Mucosa of descending colon (tissue), 3 donors: Measurements from ENCODE around the gene HBB. TPM values are rescaled to one million over a fixed set of nuclear protein-coding genes. Genes with fewer than 3 reads are reported as not detected.
"Not testable (repeated sequence)": the region's sequence is repeated elsewhere in the genome, so short reads cannot be mapped to it uniquely, and the experiment has no call there.

Experiments used
- ATAC-seq: fragments of 200-7000 bp; cut with Tn5 transposase; one replicate; pipeline ENCODE4 v1.9.1; 2020; ENCODE audit warnings: mild to moderate bottlenecking, moderate library complexity
- DNase-seq, 3 donors: peaks; one replicate each; pipeline ENCODE4 v3.0.0-alpha.2; 2020
- H3K36me3 ChIP-seq: fragments of 200-600 bp; one replicate; pipeline ENCODE4 v1.8.0; 2021; ENCODE audit warnings: low read depth, mild to moderate bottlenecking
- H3K4me1 ChIP-seq: fragments of 200-600 bp; one replicate; pipeline ENCODE4 v1.8.0; 2021; ENCODE audit warnings: low read depth, mild to moderate bottlenecking
- H3K4me3 ChIP-seq: fragments of 200-600 bp; one replicate; pipeline ENCODE4 v1.8.0; 2021; ENCODE audit warnings: mild to moderate bottlenecking
- H3K9me3 ChIP-seq: fragments of 200-600 bp; one replicate; pipeline ENCODE4 v1.8.0; 2021; ENCODE audit warnings: mild to moderate bottlenecking
- intact Hi-C, 2 donors: fragments of 100-400 bp; cut with DNase I in 1 of 2; cut with micrococcal nuclease in 1 of 2; formaldehyde crosslinking; loops; one replicate each; pipeline versions ENCODE4 v1.11.0 to v1.11.1; 2022; cut with DNase I, micrococcal nuclease
- total RNA-seq, 3 donors: library from RNA; stranded (reverse); fragmentation: NEBNext Ultra II Directional in 2 of 3; extraction: Animal tissue kit (Norgen Biotek cat#: 25700) in 2 of 3; gene quantifications; one replicate each; pipeline versions ENCODE4 v1.2.1 to v1.2.4, GENCODE V29; 2021 to 2023
- TF ChIP-seq, protein P1 (sequence below): fragments of 200-600 bp; IDR thresholded peaks from one replicate; pipeline ENCODE4 v1.8.0; 2022; ENCODE audit warnings: antibody characterized with exemption, mild to moderate bottlenecking
- donor health status: DM: no; HTN: no; CAD: no; lungs with moderate emphysema.
- donor health status: DM: no; HTN: no; CAD: no.
- donor health status: DM: no; HTN: yes; CAD: no.

Gene HBB
- total RNA-seq, 3 donors from 2014 or later: 2.5 to 11.1 (median 3.3) TPM

- intact Hi-C loops: no loop called here
- ATAC-seq (no peak), DNase-seq (no peak)
- no peak overlapping the region for H3K4me3 ChIP-seq
- no peaks in the 10 kb centered on the region for H3K9me3 ChIP-seq
- no peaks in the 10 kb centered on the region for H3K4me1 ChIP-seq
- TF ChIP-seq, protein P1, sequence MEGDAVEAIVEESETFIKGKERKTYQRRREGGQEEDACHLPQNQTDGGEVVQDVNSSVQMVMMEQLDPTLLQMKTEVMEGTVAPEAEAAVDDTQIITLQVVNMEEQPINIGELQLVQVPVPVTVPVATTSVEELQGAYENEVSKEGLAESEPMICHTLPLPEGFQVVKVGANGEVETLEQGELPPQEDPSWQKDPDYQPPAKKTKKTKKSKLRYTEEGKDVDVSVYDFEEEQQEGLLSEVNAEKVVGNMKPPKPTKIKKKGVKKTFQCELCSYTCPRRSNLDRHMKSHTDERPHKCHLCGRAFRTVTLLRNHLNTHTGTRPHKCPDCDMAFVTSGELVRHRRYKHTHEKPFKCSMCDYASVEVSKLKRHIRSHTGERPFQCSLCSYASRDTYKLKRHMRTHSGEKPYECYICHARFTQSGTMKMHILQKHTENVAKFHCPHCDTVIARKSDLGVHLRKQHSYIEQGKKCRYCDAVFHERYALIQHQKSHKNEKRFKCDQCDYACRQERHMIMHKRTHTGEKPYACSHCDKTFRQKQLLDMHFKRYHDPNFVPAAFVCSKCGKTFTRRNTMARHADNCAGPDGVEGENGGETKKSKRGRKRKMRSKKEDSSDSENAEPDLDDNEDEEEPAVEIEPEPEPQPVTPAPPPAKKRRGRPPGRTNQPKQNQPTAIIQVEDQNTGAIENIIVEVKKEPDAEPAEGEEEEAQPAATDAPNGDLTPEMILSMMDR: no peak
- no peaks in the 10 kb centered on the region for H3K36me3 ChIP-seq
These were observed 40.2 kb upstream of the HBB start for GRCh38 chr11:5267033-5267563.

- ATAC-seq: no peak
- Histone ChIP-seq H3K4me1 (no peaks in the 10 kb centered on the region), H3K9me3 (no peaks in the 10 kb centered on the region), H3K4me3 (no peak overlapping the region), H3K36me3 (no peaks in the 10 kb centered on the region)
- intact Hi-C loops: no loop called here
- no peak for DNase-seq
- TF ChIP-seq, protein P1: no peak
These were observed 39.7 kb upstream of the HBB start for GRCh38 chr11:5266609-5267008.

GRCh38 chr11:5265832-5266231 is 39.0 kb upstream of the HBB start:
- no peak for DNase-seq
- TF ChIP-seq, protein P1: no peak
- no peaks in the 10 kb centered on the region for H3K4me1 ChIP-seq
- intact Hi-C loops: no loop called here
- H3K4me3 ChIP-seq: no peak overlapping the region
- no peak for ATAC-seq
- no peaks in the 10 kb centered on the region for H3K9me3 ChIP-seq
- no peaks in the 10 kb centered on the region for H3K36me3 ChIP-seq

GRCh38 chr11:5258543-5259262 is 31.8 kb upstream of the HBB start:
- Histone ChIP-seq H3K4me3 (no peak overlapping the region), H3K4me1 (no peaks in the 10 kb centered on the region), H3K36me3 (no peaks in the 10 kb centered on the region), H3K9me3 (no peaks in the 10 kb centered on the region)
- ATAC-seq (no peak), DNase-seq (no peak)
- intact Hi-C loops: no loop called here
- TF ChIP-seq, protein P1: no peak

- H3K4me3 ChIP-seq: no peak overlapping the region
- H3K4me1 ChIP-seq: no peaks in the 10 kb centered on the region
- no peaks in the 10 kb centered on the region for H3K36me3 ChIP-seq
- DNase-seq: no peak
- no peak for ATAC-seq
- TF ChIP-seq, protein P1: no peak
- no peaks in the 10 kb centered on the region for H3K9me3 ChIP-seq
- intact Hi-C loops: no loop called here
These were observed 30.4 kb upstream of the HBB start for GRCh38 chr11:5257296-5257695.

DNA sequence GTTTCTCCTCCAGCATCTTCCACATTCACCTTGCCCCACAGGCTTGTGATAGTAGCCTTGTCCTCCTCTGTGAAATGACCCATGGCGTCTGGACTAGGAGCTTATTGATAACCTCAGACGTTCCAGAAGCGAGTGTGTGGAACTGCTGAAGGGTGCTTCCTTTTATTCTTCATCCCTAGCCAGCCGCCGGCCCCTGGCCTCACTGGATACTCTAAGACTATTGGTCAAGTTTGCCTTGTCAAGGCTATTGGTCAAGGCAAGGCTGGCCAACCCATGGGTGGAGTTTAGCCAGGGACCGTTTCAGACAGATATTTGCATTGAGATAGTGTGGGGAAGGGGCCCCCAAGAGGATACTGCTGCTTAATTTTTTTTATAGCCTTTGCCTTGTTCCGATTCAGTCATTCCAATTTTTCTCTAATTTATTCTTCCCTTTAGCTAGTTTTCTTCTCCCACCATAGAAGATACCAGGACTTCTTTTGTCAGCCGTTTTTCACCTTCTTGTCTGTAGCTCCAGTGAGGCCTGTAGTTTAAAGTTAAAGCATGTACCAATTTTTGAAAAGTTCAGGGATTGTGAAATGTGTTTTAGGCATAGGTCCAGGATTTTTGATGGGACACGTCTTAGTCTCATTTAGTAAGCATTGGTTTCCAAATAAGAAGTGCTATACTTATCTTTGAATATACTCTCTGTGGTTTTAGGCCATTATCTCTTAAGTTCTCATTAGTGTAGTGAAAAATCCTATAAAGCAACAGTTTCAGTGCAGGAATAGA is 28.0 kb upstream of the HBB start, which contains the start of gene HBG2:
HBG2 (minus strand) TSS at position 136 of the 768 bp plus-strand sequence; CDS start at position 83, 53 bp downstream.
- DNase-seq, H3K36me3 ChIP-seq, ATAC-seq, H3K4me3 ChIP-seq, H3K4me1 ChIP-seq, intact Hi-C loops, H3K9me3 ChIP-seq: not testable (repeated sequence)

DNA sequence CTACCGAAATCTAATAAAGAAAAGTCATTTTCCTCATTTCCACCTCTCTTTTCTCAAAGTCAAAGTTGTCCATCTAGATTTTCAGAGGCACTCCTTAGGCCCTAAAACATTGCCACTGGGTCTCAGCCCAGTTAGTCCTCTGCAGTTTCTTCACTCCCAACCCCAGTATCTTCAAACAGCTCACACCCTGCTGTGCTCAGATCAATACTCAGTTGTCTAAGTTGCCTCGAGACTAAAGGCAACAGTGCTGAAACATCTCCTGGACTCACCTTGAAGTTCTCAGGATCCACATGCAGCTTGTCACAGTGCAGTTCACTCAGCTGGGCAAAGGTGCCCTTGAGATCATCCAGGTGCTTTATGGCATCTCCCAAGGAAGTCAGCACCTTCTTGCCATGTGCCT is 27.2 kb upstream of the HBB start:
- H3K36me3 ChIP-seq, ATAC-seq, DNase-seq, intact Hi-C loops, H3K4me1 ChIP-seq, H3K9me3 ChIP-seq, H3K4me3 ChIP-seq: not testable (repeated sequence)

DNA sequence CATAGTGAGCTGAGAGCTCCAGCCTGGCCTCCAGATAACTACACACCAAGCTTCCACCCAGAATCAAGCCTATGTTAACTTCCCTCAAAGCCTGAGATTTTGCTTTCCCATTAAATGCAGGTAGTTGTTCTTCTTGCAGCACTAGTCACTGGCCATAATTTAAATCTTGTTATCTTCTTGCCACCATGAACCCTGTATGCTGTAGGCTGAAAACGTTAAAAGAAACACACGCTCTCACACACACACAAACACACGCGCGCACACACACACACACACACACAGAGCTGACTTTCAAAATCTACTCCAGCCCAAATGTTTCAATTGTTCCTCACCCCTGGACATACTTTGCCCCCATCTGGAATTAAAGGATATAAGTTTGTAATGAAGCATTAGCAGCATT is 26.6 kb upstream of the HBB start:
- H3K4me3 ChIP-seq, H3K9me3 ChIP-seq, intact Hi-C loops, H3K36me3 ChIP-seq, ATAC-seq, DNase-seq, H3K4me1 ChIP-seq: not testable (repeated sequence)
